Stimulated activated CD8-positive, alpha-beta memory T cell treated with anti-CD3 and anti-CD28 coated beads, Interleukin-15, amount 100 ng/mL, for 24 hours (primary cell): Measurements from ENCODE around the gene PCSK1.
"Not testable (repeated sequence)": the region's sequence is repeated elsewhere in the genome, so short reads cannot be mapped to it uniquely, and the experiment has no call there.

ENCODE experiments used
- DNase-seq: peaks from one replicate; pipeline ENCODE4 v3.0.0-alpha.2; 2020; ENCODE audit warnings: low read depth

PCSK1 gene

DNA sequence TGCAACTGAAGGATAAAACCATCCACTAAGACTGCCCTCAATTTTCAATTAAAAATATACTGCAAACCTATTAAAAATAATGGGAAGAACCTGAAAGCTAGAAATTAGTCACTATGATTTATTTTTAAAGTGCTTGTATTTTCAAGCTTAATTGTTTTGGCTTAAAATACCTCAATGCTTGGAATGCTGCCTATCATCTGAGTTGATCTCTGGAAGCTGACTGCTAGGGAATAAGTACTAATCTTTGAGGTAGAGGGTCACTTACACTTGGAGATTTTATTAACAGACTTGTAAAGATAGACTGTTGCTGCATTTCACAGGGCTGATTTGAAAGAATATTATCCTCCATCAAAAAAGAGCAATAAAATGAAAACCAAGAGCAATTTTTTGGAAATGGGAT lies 6.2 kb downstream of the PCSK1 start:
- no peak for DNase-seq

DNA sequence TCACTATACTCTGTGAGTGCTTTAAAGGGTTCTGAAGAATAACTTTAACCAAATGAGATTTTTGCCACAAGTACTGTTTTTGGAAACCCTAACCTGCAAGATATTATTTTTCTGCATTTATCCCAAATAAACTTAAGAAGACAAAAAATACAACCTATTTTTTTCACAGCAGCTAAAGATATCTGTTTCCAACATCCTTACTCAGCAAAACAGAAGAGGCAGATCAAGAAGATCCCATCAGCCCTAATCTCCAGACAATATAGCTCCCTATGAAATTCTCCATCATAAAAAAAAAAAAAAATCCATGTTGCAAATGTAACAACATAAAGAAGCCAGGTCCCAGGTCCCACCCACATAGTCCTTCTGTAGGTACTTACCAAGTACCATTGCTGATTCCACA lies 7.6 kb downstream of the PCSK1 start:
- DNase-seq: no peak

DNA sequence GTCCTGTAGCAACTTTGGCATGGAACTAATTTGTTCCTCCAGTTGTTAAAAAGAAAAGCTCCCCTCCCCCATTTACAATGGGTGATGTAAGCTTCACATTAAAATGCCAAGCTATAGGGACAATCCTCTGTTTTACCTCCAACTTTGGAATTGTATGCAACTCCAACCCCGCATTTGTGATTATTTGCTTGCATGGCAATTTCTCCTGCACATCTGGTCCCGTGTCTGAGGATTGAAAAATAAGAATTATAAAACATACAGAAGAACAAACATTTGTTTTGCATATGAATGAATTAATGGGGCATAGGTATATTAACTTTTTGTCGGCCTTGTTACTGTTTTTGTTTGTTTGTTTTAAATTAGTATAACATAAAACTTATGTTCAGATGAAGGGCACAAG lies 17.2 kb downstream of the PCSK1 start:
- DNase-seq: no peak

DNA sequence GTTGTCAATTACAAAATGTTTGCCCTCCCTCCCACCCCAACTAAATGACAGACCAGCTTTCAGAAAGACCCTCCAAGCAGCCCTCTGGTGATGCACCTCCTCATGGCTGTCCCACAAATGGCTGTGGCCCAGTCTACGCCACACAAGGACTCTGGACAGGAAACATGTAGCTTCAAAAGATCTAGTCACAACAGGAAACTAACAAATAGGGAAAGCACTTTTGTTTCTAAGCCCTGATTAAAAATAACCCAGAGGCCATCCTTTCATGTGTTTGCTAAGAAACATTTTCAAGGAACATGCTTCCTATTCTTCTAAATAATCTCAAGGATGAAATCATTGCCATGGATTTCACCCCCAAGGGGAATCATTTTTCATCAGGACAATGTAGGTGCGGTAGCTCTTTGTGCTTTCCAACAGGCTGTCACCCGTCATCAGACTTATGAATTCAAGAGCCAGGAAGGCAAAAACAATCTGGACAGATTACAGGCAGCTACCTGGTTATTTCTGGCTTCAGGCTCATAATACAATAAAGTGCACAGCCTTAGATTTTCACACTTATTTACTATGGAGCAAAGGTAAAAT lies 20.1 kb downstream of the PCSK1 start:
- no peak for DNase-seq

DNA sequence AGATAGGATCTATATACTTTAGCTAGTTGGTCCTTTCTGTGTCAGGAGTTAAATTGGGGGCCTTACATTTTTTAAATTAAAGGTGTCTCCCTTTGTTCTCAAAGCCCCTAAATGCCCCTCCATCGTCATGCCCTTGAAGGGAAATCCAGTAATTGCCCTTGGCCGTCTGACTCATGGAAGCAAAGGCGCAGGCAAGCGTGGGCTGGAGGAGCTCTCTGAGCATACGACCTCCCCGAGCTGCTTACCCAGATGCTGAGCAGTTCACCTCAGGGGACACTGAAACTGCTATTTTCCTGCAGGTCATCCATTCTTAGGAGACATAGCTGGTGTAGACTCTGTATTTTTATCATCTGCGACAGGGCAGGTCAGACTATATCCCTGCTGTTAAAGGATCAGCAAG lies 23.0 kb downstream of the PCSK1 start:
- no peak for DNase-seq

DNA sequence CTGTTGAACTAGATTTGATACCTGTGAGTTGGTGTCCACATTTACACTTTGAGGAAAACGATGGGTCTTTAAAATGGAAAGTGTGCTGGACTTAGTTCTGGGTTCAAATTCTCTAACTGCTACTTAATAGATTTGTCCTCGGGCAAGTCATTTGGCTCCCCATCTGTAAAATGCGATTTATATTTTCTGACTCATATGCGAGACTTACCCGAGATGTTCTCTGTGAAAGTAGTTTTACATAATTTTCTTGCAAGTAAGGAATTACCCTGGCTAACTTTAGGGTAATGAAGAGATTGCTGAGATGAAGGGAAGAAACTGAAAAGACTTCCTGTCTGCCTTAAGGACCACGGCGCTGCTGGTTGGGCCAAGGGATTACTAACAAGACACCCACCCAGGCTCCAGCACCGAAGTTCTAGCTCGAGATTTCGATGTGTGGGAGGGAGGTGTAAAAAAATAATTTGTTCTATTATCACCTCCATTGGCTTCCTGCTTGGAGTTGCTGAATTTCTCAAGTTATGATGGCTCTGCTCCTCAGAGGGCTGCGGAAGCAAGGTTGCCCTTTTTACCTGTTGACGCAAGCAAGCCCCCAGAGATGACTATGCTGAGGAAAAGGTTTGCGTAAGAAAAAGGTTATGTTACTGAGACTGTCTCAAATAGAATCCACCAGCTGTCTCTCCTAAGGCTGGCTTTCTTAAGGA lies 24.1 kb downstream of the PCSK1 start:
- no peak for DNase-seq

DNA sequence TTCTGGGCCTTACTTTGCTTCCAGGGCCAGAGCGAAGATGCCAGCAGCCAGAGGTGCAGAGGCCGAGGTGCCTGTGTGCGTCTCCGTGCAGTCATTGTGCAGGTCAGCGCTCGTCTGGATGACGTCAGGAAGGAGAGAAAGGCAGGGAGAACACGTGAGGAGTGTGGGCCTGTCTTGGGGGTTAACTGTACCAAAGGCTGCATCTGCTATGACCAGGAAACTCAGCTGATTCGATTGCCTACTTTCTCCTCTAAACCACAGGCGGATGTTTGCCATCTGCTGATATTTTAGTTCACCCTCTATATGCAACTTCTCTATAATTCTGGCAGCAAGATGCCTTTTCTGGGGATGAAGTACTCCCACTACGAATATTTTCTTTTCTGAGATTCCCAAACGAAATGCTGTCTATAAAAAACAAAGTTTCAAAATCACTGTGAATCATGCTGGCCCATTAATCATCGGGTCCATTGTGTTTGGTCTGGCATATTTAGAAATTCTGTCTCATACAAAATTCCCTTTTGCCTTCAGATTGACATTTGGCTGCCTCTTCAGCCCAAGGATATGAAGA lies 24.8 kb downstream of the PCSK1 start:
- no peak for DNase-seq

DNA sequence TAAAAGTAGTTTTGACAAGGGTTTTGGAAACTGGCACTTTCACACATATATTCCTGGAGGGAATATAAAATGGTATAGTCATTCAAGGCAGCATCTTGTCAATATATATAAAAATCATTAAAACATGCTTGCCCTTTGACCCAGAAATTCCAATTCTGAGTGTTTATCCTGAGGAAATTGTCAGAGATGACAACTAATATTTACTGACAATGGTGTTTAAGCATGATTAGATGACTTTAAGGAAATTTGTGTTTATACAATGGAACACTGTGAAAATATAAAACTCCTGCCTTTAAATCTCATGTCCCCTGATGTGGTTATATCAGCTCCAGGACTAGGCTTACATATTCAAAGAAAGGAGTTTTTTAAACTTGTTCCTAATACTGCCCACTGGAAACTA lies 25.6 kb downstream of the PCSK1 start:
- DNase-seq: no peak

DNA sequence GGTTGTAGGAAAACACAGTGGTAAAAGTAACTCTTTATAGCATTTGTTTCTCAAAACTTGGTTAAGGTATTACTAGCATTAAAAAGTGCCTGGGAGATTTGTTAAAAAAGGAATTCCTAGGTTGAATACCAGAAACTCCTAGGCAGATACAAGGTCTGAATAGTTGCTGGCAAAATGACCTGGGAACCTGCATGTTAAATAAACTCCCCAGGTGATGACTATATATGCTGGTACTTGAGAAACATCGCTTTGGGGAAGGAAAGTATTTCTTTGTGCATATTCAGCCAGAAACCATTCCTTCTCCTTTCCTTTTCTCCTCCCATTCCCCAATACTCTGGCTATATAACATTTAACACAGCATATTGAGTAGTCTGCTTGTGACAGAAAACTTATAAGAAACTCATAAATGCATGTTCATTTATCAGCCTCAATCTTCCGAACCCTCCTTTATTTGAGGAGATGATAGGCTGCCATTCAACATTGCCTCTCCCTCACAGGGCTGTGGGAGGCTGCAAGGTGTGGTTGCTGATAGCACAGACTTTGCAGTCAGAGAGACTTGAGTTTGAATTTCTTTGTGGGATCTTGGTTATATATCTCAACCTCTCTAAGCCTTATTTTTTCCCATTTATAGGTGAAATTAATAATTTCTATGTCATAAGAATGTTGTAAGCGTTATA lies 28.7 kb downstream of the PCSK1 start:
- DNase-seq: no peak

DNA sequence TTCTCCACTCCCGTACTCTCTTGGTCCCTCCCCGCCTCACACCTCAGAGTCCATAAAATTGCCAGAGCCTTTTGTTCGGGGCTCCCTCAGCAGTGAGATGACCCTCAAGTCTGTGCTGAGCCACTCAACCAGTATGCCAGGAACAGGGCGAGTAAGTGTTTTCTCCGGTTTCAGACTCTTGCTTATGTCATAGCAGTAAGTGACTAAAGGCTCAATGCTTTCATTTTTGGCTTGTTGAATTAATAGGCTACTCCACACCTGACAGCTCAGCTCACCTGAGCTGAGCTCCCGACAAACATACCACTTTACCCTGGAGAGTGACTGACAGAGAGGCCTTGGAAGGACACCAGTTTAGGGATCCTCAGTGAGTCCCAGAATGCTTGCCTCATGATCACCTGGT lies 30.5 kb downstream of the PCSK1 start:
- no peak for DNase-seq

DNA sequence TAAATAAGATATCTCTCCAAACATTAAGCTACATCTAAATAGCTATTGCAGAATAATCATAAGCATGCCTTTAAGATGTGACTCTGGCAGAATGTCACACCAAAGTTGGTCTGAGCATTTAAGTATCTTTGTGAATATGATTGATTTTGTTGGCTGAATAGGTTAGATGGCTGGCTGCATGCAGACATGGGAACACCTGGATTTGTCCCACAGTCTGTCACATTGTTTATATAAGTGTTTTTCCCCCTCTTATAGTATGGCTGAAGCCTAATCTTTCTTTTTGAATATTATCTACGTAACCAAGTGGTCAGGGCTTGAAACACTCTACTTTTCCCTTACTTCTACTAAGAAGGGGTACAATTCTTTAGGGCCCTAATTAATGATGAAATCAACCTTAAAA lies 36.2 kb downstream of the PCSK1 start:
- no peak for DNase-seq

DNA sequence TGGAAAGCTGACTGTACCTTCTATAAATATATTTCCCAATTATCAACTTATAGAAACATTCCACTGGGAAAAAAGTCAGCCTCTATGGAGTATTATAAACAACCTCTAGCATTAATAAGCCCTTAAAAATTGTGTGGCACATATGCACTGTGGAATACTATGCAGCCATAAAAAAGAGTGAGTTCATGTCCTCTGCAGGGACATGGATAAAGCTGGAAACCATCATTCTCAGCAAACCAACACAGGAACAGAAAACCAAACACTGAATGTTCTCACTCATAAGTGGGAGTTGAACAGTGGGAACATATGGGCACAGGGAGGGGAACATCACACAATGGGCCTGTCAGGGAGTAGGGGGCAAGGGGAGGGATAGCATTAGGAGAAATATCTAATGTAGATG lies 37.8 kb downstream of the PCSK1 start:
- not testable (repeated sequence) for DNase-seq

DNA sequence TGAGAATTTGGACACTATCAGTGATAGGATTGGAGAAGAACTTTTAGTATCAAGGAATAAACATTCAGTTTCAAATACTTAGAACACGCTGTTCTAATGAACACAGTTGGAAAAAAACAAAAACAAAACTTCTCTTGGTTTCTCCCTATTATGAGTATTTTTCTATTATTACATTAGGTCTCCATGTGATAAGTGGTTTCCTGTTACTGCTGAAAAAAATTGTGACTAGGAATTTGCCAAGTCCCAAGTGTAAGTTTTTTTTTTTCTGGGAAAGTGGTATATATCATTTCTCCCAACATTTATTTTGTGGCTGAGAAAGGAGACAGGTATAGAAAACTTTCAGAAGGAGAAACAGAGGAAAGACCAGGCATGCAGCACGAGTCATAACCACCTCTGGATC lies 41.1 kb downstream of the PCSK1 start:
- no peak for DNase-seq

DNA sequence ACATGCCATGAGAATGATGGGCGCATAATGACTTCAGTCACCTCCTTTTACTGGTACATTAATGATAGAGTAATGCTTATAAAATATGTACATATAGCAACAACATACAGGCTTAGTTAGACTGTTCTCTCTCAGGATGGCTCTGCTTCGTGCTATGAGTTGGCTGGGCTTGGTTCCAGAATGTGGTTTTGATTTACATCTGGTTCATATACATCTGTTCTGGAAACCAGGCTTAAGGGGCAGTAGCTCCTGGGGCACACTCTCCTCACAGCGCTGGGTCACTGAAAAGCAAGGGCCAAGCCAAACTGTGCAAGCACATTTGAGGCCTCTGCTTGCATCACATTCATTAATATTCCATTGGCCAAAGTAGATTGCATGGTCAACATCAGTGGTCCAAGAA lies 44.9 kb downstream of the PCSK1 start:
- DNase-seq: no peak

DNA sequence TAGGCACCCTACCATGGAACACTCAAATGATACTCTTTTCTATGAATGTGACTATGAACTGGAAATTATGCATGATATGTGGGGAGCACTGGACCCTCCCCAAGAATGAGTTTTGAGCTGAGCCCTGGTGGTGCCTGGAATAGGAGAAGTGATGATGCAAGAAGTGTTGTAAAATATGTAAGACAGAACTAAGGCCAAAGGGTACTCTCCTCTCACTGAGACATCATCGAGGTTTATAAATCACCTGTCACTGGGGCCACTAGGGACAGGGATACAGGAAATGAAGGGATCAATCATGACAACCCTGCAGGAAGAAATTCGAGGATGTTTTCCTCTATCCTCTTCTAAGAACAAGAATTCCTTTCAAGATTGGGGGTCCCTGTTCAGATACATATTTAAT lies 45.4 kb downstream of the PCSK1 start:
- DNase-seq: no peak

DNA sequence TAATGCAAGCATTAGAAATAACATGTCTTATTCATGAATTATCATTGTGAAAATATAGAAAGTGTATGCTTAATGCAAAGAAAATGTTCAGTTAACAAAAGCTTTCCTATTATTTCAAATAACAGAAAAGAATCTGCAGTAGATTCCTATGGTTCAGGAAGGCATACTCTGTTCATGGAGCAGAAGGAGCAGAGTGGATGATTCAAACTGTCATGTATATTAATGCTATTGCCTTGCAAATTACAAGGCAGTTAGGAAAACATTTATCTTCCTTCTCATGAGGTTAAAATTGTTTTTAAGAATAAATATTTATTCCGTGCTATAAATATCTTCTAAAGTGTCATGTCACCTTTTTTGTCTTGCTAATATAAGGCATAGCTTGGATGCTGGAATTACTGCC lies 47.5 kb downstream of the PCSK1 start:
- DNase-seq: no peak

DNA sequence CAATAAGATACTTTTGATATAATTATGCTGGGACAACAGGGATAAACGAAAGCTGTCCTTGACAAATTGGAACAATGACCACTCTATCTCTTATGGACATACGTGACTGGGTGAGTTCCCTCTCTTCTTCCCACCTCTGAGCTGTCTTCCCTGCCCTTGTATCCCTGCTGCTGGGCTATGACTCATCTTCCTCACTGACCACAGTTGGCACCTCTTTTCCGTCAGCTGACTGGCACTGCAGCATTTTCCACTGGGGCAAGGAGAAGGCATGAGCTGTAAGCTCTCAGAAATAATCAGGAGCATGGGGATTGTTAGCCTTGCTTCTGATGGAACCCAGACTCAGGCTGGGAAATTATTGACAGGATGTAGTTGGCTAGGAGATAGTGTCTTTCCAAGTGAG lies 48.7 kb downstream of the PCSK1 start:
- no peak for DNase-seq

DNA sequence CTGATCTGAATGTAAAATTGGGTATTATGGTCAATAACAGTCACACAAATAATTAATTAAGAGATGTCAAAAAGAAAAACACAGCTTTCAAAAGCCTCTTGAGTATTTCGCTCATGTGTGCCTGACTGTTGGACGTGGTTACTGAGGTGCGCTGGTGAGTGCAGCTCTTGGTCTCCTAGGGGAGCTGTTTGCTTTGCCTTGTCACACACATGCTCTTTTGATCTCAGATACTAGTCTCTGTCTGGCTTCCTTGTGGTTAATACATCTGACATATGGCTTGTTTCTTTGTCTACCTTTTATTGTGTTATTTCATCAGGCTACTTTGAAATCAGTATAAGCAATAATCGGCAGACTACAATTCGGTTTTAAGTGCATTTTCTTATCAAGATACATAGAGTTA lies 51.5 kb downstream of the PCSK1 start:
- DNase-seq: no peak

DNA sequence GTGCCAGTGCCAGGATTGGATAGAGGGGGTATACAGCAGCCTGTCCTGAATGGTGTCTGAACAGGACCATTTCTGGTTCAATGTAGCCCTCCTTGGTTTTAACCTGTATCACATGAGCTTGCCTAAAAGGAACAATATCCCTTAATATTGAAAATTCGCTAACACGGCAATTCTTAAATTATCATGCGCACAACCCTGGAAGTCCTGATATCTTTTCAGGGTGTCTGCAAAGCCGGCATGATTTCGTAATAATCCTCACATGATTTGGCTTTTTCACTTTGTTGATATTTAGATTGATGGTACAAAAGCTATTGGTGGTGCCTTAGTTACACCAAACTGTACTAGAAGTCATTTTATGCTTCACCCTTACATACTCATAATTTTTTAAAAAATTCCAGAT lies 53.2 kb downstream of the PCSK1 start:
- DNase-seq: no peak

DNA sequence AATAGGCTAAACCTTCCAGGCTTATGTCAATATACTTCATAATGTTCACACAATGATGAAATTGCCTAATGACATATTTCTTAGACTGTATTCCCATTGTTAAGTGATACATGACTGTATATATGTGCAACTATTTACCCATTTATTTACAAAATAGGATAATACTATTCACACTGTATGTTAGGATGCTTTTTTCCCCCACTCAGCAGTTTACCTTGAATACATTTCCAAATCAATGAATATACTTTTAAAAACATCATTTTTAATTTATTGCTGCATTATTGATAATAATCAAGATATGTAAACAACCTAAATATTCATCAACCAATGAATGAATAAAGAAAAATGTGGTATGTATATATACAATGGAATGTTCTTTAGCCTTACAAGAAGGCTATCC lies 55.5 kb downstream of the PCSK1 start:
- DNase-seq: no peak

DNA sequence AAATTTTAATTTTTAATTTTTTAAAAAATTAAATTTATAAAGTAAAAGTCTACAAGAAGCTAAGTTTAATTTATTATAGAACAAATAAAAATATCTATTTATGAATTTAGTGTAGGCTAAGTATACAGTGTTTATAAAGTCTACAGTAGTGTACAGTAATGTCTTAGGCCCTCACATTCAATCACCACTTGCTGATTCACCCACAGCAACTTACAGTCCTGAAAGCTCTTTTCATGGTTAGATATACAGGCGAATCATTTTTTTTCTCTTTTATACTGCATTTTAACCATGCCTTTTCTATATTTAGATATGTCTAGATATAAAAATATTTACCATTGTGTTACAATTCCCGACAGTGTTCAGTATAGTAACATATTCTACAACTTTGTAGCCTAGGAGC lies 55.9 kb downstream of the PCSK1 start:
- DNase-seq: no peak

DNA sequence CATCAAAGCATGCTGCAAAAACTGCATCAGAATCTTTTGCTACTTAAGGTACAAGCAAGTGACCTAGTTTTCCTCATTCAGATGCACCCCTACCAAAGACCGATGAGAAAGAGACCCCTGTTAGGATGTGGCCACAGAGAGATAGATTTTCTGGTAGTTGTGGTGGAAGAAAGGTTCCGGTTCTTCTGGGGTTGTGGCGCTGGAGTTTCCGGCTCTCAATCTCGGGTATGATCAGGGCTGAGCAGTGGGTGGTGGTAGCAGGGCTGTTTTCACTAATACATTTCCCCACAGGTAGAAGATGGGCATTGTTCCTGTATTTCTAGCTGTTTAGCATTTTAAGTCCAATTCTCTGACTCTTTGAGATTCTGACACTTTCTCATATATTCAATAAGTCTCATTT lies 58.4 kb downstream of the PCSK1 start:
- no peak for DNase-seq

DNA sequence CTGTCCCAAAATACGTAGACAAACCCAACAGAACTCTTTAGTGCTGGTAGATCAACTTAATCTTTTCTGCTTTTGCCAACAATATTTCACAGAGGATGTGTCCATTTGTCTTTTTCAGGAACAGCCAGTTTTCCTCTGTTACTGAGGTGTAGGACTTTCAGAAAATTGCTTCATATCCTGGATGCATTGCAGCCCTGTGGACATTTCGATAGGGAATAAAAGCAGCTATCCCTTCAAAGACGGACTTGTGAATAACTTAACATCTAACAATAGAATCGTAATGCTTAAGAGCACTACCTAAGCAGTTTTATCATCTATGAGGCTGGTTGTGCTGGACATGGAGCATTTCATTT lies 59.7 kb downstream of the PCSK1 start:
- DNase-seq: no peak
